ENCODE data around the gene DNAH6.

Gene DNAH6

DNA sequence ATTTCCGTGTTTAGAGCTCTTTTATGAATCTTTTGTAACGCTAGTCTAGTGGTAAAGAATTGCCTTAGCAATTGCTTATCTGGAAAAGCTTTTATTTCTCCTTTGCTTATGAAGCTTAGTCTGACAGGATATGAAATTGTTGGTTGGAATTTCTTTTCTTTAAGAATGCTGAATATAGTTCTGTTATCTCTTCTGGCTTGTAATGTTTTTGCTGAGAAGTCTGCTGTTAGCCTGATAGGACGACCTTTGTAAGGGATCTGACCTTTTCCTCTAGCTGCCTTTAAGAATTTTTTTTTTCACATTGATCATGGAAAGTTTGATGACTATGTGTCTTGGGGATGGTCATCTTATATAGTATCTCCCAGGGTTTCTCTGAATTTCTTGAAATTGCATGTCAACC, 263.5 kb downstream of the DNAH6 start:
- DNase-seq: no peak
- no peak for TF ChIP-seq POLR2A (IDR thresholded peaks at IDR 0.05; ENCODE audit: low read length)
- TF ChIP-seq GATA1 (IDR thresholded peaks at IDR 0.05; ENCODE audit: low read depth, low read length): no peak

DNA sequence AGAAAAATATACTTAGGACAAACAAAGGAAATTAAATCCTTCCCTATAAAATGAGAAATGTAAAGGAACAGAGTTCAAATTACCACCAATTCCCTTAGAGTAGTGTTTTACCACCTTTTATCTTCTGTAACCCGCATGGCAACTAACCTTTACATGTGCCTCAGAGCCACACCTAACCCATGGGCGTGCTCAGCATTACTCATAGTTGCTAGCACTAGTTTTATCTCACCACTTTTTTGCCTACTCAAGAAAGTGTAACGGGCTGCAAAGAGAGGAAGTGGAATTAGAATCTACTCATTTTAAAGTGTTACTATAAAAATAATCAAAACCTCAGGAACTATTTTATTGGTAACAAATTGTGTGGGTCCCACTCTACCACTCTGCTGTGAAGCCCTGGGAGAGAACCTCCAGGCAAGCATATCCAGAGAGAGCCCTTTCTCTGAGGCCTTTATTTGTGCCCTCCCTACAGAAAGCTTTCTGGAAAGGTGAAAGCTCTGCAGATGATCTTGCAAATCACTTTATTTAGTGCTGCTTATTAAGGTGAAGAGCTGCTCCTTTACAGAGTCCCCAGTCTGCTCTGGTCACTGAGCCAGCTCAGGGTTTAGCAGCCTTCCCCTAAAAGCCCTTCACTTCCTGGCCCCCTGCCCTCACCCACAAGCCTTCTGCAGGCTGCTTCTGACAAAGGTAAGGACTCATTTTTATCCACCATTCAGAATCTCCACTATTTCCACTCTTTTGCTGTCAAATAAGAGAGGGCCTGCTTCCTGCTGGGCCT, 265.8 kb downstream of the DNAH6 start:
- DNase-seq: peak; percentile 6 to 59
- no peak for TF ChIP-seq GATA1 (IDR thresholded peaks at IDR 0.05; ENCODE audit: low read depth, low read length)
- no peak for TF ChIP-seq POLR2A (IDR thresholded peaks at IDR 0.05; ENCODE audit: low read length)

DNA sequence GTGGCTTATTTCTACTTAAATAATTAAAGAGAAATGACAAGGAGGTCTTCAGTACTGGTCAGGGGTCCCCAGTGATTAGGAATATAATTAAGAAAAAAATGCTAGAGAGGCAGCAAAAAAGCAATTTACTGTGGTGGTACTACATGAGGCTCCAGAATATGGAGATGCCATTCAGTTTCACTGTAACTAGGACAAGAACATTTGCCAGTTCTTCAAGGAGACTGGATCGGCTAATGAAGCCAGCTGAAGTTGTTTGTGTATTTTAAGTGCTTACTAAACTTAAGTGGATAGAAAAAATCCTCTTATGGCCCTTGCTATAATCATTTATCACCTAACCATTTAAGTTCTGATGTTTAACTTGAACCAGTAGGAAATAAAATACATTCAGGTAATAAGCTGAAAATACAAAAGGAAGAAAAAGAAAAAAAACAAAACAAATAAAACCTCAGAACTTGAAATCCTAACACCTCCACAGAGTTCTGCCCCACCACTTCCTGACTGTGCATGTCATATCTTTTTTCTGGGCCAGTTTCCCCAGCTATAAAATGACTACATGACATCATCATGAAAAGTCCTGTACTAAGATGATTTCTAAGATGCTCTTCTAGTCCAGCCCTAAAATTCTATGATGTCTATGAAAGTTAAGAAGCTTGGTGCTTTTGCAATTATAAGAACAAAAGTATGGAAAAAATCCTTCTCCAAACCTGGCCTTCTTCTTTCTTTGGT, 266.6 kb downstream of the DNAH6 start:
- DNase-seq: peak in 1 of 2 experiments; percentile 21
- no peak for TF ChIP-seq GATA1 (IDR thresholded peaks at IDR 0.05; ENCODE audit: low read depth, low read length)
- no peak for TF ChIP-seq POLR2A (IDR thresholded peaks at IDR 0.05; ENCODE audit: low read length)

DNA sequence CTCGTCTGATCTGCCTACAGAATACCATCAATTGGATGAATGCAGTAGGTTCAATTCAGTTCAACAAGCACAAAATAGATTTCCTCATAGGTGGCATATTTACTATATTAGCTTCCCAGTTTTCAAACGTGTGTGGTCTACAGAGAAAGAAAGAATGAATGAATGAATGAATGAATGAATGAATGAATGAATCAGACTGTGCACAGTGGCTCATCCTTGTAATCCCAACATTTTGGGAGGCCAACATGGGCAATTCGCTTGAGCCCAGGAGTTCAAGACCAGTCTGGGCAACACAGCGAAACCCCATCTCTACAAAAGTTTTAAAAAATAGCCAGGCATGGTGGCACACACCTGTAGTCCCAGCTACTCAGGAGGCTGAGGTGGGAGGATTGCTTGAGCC, 269.7 kb downstream of the DNAH6 start:
- no peak for DNase-seq
- TF ChIP-seq POLR2A (IDR thresholded peaks at IDR 0.05; ENCODE audit: low read length): no peak
- TF ChIP-seq GATA1 (IDR thresholded peaks at IDR 0.05; ENCODE audit: low read depth, low read length): no peak

DNA sequence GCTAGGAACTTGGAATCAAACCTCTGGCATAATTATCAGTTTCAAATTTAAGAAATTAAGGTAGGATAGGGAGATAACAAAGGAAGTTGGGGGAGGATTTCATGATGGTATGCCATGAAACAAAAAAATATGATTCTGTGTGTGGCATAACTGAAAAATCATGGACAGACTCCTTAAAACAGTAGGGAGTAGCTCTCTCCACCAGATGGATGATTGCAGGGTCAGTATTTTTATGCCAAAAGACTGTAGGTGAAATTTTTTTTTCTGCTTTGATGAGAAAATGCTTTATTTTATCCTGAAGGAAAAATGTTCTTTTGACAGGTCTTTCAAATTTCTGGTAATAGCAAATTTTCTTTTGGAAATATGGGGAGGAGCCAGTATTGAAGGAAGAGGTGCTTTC, 270.3 kb downstream of the DNAH6 start:
- no peak for DNase-seq
- TF ChIP-seq POLR2A (IDR thresholded peaks at IDR 0.05; ENCODE audit: low read length) (no peak), GATA1 (IDR thresholded peaks at IDR 0.05; ENCODE audit: low read depth, low read length) (no peak)

DNA sequence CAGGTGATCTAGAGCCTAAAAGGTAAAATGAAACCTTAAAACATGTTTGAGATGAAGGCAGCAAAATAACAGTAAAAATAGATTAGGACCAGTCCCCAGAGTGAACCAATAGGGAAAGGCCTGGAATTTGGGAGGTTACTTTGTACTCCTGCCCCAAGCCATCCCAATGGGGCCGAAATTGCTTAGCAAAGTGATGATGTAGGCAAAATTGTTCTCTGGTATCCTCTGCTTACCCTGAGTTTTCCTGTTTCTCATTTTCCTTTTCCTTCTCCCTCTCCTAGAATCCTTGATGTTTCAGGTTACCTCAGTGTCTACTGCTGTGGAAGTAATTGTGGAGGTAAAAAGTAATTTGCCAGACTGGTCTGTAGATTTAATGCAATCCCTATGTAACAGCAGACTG, 271.7 kb downstream of the DNAH6 start:
- TF ChIP-seq POLR2A (IDR thresholded peaks at IDR 0.05; ENCODE audit: low read length): no peak
- TF ChIP-seq GATA1 (IDR thresholded peaks at IDR 0.05; ENCODE audit: low read depth, low read length): no peak
- DNase-seq: no peak

DNA sequence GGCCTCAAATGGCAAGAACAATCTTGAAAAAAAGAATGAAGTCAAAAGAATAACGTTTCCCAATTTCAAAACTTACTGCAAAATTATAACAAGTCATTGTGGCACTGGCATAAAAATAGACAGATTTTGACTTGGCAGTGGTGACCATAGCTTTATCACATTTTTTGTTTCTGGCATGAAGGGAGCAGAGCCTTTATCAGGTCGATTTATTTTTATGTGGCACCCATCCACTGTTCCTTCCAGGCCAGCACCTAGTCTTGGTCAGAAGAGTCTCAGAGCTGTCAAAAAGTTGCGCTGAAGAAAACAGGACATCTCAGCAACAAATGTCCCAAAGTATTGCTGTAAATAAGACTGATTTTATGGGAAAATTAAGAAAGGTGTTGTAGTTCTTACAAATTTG, 272.2 kb downstream of the DNAH6 start:
- no peak for DNase-seq
- no peak for TF ChIP-seq GATA1 (IDR thresholded peaks at IDR 0.05; ENCODE audit: low read depth, low read length)
- no peak for TF ChIP-seq POLR2A (IDR thresholded peaks at IDR 0.05; ENCODE audit: low read length)

DNA sequence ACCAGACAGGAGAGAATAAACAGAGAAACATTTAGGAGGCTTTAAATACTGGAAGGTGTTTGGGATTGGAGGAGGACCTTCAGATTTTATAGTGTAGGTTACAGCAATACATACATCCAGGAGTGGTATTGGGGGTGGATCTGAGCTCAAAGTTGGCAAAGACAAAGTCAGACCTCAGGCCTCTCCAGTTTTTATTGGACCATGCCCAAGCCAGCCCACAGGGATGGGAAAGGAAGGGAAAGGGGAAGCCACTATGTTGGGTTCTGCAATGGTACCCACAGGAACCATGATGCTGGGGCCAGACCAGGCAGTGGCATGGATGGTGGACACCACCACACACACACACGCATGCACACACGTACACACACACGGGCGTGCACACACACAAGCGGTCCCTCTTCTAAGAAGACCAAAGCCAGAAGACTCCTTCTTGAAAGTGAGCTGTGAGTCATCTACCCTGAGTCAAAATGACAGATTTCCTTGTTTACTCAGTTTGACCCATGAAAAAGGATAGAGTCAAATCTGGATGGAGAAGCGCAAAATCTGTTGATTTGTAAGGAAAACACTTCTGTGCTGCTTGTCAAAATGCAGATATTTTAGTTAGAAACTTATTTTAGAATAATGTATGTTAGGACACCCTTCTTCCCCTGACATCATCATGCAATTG, 276.7 kb downstream of the DNAH6 start:
- no peak for TF ChIP-seq GATA1 (IDR thresholded peaks at IDR 0.05; ENCODE audit: low read depth, low read length)
- TF ChIP-seq POLR2A (IDR thresholded peaks at IDR 0.05; ENCODE audit: low read length): no peak
- no peak for DNase-seq

DNA sequence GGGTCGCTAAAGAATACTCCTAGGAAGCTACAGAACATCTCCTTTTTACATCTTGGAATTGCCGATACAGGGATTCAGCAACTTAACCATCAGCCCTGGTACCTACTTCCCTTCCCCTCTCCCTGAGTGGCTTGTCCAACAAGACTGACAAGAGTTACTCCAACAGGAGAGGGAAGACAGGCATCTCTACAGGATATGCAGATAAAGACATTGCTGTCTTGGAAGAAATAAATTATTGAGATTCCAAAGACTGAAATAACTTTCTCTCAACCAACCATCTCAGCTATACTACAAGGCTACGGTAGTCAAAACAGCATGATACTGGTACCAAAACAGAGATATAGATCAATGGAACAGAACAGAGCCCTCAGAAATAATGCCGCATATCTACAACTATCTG, 277.3 kb downstream of the DNAH6 start:
- no peak for DNase-seq
- TF ChIP-seq POLR2A (IDR thresholded peaks at IDR 0.05; ENCODE audit: low read length): no peak
- TF ChIP-seq GATA1 (IDR thresholded peaks at IDR 0.05; ENCODE audit: low read depth, low read length): no peak

DNA sequence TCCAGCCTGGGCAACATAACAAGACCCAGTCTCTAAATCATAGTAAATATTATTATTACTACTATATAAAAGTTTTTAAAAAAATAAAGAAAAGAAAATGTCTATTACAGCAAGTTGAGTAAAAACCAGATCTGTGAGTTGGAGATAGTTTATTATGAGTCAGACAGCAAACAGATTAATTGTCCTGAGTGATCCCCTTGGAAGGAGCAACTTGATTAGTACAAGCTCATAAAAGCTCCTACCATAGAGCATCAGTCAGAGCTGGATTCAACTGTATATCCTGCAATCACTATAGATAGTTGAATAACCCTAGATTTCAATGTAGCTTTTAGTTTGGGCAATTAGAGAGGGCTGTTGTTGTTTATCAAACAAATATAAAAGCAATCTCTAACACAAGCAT, 280.5 kb downstream of the DNAH6 start:
- DNase-seq: no peak
- TF ChIP-seq GATA1 (IDR thresholded peaks at IDR 0.05; ENCODE audit: low read depth, low read length) (no peak), POLR2A (IDR thresholded peaks at IDR 0.05; ENCODE audit: low read length) (no peak)

DNA sequence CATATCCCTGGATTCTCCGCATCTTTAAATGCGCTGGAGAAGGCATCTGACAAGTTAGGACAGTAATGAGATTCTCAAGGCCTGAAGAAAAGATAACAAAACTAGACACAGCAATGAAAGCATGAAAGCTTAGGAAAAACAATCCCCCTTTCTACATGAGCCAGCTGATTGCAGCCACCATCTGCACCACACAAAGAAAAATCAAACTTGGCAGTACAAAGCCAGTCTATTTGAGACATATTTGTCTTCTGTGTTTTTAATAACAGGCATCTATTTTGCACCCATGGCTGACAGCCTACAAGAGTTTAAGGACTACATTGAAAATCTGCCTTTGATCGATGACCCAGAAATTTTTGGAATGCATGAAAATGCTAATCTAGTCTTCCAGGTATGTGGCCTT, 281.0 kb downstream of the DNAH6 start:
- no peak for TF ChIP-seq GATA1 (IDR thresholded peaks at IDR 0.05; ENCODE audit: low read depth, low read length)
- no peak for TF ChIP-seq POLR2A (IDR thresholded peaks at IDR 0.05; ENCODE audit: low read length)
- no peak for DNase-seq

DNA sequence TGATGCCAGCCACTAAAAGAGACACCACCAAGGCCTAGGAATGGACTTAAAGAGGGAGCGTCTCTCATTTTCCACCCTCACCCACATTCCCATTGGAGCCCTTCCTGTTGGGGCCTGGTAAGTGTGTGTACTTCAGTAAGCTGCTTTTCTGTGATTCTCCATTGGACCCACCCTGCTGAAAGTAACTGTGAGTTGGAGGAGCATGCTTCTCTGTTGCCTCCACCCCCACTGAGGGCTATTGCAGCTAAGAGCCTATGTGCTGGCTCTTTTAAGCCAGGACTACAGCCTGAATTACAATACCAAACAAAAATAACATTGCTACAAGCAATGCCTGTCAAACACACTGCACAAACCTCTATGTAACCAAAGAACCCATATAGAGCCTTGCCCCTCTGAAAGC, 283.5 kb downstream of the DNAH6 start:
- TF ChIP-seq GATA1 (IDR thresholded peaks at IDR 0.05; ENCODE audit: low read depth, low read length) (no peak), POLR2A (IDR thresholded peaks at IDR 0.05; ENCODE audit: low read length) (no peak)
- no peak for DNase-seq

DNA sequence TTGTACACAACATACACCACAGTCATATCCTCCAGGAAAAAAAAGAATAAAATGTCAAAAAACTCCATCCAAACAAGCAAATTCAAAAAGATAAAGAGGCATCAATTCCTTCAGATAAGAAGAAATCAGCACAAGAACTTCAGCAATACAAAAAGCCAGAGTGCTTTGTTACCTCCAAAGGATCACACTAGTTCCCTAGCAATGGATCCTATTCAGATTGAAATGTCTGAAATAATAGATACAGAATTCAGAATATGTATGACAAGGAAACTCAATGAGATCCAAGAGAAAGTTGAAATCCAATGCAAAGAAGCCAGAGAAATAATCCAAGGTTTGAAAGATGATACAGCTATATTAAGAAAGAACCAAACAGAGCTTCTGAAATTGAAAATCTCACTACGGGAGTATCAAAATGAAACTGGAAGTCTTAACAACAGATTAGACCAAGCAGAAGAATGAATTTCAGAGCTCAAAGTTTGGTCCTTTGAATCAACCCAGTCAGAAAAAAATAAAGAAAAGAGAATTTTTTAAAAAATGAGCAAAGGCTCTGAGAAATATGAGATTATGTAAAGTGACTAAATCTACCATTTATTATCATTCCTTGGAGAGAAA, 284.0 kb downstream of the DNAH6 start:
- no peak for TF ChIP-seq GATA1 (IDR thresholded peaks at IDR 0.05; ENCODE audit: low read depth, low read length)
- TF ChIP-seq POLR2A (IDR thresholded peaks at IDR 0.05; ENCODE audit: low read length): no peak
- DNase-seq: no peak

DNA sequence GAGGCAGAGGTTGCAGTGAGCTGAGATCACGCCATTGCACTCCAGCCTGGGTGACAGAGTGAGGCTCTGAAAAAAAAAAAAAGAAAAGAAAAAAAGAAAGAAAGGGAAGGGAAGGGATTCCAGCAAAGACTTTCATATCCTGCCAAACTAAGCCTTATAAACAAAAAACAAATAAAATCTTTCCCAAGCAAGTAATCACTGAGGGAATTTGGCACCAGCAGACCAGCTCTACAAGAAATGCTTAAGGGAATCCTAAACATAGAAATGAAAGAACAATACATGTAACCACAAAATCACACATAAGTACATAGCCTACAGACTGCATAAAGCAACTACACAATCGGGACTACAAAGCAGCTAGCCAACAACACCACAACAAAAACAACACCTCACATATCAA, 285.5 kb downstream of the DNAH6 start:
- no peak for TF ChIP-seq POLR2A (IDR thresholded peaks at IDR 0.05; ENCODE audit: low read length)
- TF ChIP-seq GATA1 (IDR thresholded peaks at IDR 0.05; ENCODE audit: low read depth, low read length): no peak
- no peak for DNase-seq

All from erythroblast (primary cell).